AG20443 (cell line): ENCODE measurements around the gene CLCN7.
A peak's percentile ranks its signal among the peaks of the same experiment; 100 is the strongest.

Source experiments
- DNase-seq: peaks from one replicate; pipeline ENCODE4 v3.0.0; 2012; ENCODE audit warnings: low spot score, mixed read lengths

Gene CLCN7

GRCh38 chr16:1430759-1431496 lies 43.9 kb downstream of the CLCN7 start, which contains the start of gene PERCC1:
Gene PERCC1 (plus strand): TSS chr16:1431078. CDS start chr16:1432594, 1,516 bp downstream.
- no peak for DNase-seq

GRCh38 chr16:1430214-1430758 lies 44.5 kb downstream of the CLCN7 start:
- DNase-seq = no peak

GRCh38 chr16:1429631-1430030 lies 45.2 kb downstream of the CLCN7 start:
- no peak for DNase-seq

- DNase-seq = no peak
Observed at GRCh38 chr16:1429012-1429411, 45.8 kb downstream of the CLCN7 start.

GRCh38 chr16:1428511-1428910 lies 46.3 kb downstream of the CLCN7 start:
- DNase-seq = peak; percentile 79

GRCh38 chr16:1427473-1428461 lies 47.1 kb downstream of the CLCN7 start:
- no peak for DNase-seq

- DNase-seq = no peak
Observed at GRCh38 chr16:1426734-1427471, 47.9 kb downstream of the CLCN7 start.

GRCh38 chr16:1425616-1426370 lies 49.0 kb downstream of the CLCN7 start:
- no peak for DNase-seq

GRCh38 chr16:1424028-1424427 lies 50.8 kb downstream of the CLCN7 start:
- no peak for DNase-seq

GRCh38 chr16:1422076-1422475 lies 52.8 kb downstream of the CLCN7 start:
- DNase-seq = no peak

- DNase-seq = no peak
Observed at GRCh38 chr16:1420111-1420539, 54.7 kb downstream of the CLCN7 start.

GRCh38 chr16:1416521-1416941 lies 58.3 kb downstream of the CLCN7 start:
- DNase-seq = no peak

- DNase-seq = peak; percentile 96
Observed at GRCh38 chr16:1414532-1415260, 60.1 kb downstream of the CLCN7 start, which contains the start of gene UNKL. Gene UNKL (minus strand): TSS chr16:1414704. CDS start chr16:1414691, 13 bp downstream.

- DNase-seq = peak; percentile 77
Observed at GRCh38 chr16:1413684-1414531, 60.9 kb downstream of the CLCN7 start.

GRCh38 chr16:1412847-1413246 lies 62.0 kb downstream of the CLCN7 start:
- no peak for DNase-seq

- DNase-seq = peak; percentile 99
Observed at GRCh38 chr16:1408171-1408837, 66.5 kb downstream of the CLCN7 start.

GRCh38 chr16:1407753-1408152 lies 67.1 kb downstream of the CLCN7 start:
- DNase-seq = peak; percentile 65

- no peak for DNase-seq
Observed at GRCh38 chr16:1403733-1404132, 71.1 kb downstream of the CLCN7 start.

- DNase-seq = no peak
Observed at GRCh38 chr16:1403036-1403435, 71.8 kb downstream of the CLCN7 start.
